ENCODE data around the gene EYS.

The EYS gene

GRCh38 chr6:63816401-63816981 is 1890.5 kb downstream of the EYS start:
- no peak overlapping the region for H3K4me3 ChIP-seq (ENCODE audit: low read length)
- TF ChIP-seq CTCF (IDR thresholded peaks at IDR 0.05; ENCODE audit: insufficient read depth, low read depth, low read length, missing control alignments), result no peak
- DNase-seq (ENCODE audit: low read depth), result no peak

- TF ChIP-seq CTCF (IDR thresholded peaks at IDR 0.05; ENCODE audit: insufficient read depth, low read depth, low read length, missing control alignments), result no peak
- no peak overlapping the region for H3K4me3 ChIP-seq (ENCODE audit: low read length)
- DNase-seq (ENCODE audit: low read depth), result no peak
Measured at GRCh38 chr6:63814459-63814858, 1892.6 kb downstream of the EYS start.

- H3K4me3 ChIP-seq (ENCODE audit: low read length), result no peak overlapping the region
- no peak for DNase-seq (ENCODE audit: low read depth)
- TF ChIP-seq CTCF (IDR thresholded peaks at IDR 0.05; ENCODE audit: insufficient read depth, low read depth, low read length, missing control alignments), result no peak
Measured at GRCh38 chr6:63813566-63814120, 1893.4 kb downstream of the EYS start.

- no peak overlapping the region for H3K4me3 ChIP-seq (ENCODE audit: low read length)
- TF ChIP-seq CTCF (IDR thresholded peaks at IDR 0.05; ENCODE audit: insufficient read depth, low read depth, low read length, missing control alignments), result no peak
- no peak for DNase-seq (ENCODE audit: low read depth)
Measured at GRCh38 chr6:63808576-63808975, 1898.5 kb downstream of the EYS start.

GRCh38 chr6:63807056-63807455 is 1900.0 kb downstream of the EYS start:
- H3K4me3 ChIP-seq (ENCODE audit: low read length), result no peak overlapping the region
- DNase-seq (ENCODE audit: low read depth), result no peak
- TF ChIP-seq CTCF (IDR thresholded peaks at IDR 0.05; ENCODE audit: insufficient read depth, low read depth, low read length, missing control alignments), result no peak

- TF ChIP-seq CTCF (IDR thresholded peaks at IDR 0.05; ENCODE audit: insufficient read depth, low read depth, low read length, missing control alignments), result no peak
- H3K4me3 ChIP-seq (ENCODE audit: low read length), result no peak overlapping the region
- no peak for DNase-seq (ENCODE audit: low read depth)
Measured at GRCh38 chr6:63806573-63806913, 1900.5 kb downstream of the EYS start.
